ENCODE measurements around the gene CCKAR. TPM values are rescaled to one million over a fixed set of nuclear protein-coding genes. Genes with fewer than 3 reads are reported as not detected.

CCKAR gene
- polyA plus RNA-seq, 1 donor (not counting 4 experiments of a cell fraction or from before 2014, with no cell fraction given), result not detected

- TF ChIP-seq, protein P1, sequence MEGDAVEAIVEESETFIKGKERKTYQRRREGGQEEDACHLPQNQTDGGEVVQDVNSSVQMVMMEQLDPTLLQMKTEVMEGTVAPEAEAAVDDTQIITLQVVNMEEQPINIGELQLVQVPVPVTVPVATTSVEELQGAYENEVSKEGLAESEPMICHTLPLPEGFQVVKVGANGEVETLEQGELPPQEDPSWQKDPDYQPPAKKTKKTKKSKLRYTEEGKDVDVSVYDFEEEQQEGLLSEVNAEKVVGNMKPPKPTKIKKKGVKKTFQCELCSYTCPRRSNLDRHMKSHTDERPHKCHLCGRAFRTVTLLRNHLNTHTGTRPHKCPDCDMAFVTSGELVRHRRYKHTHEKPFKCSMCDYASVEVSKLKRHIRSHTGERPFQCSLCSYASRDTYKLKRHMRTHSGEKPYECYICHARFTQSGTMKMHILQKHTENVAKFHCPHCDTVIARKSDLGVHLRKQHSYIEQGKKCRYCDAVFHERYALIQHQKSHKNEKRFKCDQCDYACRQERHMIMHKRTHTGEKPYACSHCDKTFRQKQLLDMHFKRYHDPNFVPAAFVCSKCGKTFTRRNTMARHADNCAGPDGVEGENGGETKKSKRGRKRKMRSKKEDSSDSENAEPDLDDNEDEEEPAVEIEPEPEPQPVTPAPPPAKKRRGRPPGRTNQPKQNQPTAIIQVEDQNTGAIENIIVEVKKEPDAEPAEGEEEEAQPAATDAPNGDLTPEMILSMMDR (optimal IDR thresholded peaks at IDR 0.05 in 1 of 3, IDR thresholded peaks at IDR 0.05 in 1 of 3, conservative IDR thresholded peaks at IDR 0.05 in 1 of 3; ENCODE audit: extremely low read depth in 1 of 3, insufficient read depth in 2 of 3, low read length in 3 of 3), result no peak
- TF ChIP-seq EZH2 (IDR thresholded peaks at IDR 0.05; ENCODE audit: low read length), result no peak
- Histone ChIP-seq H4K20me1 (ENCODE audit: control insufficient read depth, extremely low read depth, insufficient read depth, low read length) (no peaks in the 10 kb centered on the region), H3K79me2 (ENCODE audit: control insufficient read depth, insufficient read depth, low read length) (no peaks in the 10 kb centered on the region), H3K9me1 (ENCODE audit: control insufficient read depth, extremely low read depth, insufficient read depth, low read length) (no peaks in the 10 kb centered on the region), H2AFZ (ENCODE audit: control insufficient read depth, low read length) (no peak overlapping the region), H3K36me3 (ENCODE audit: control insufficient read depth in 2 of 2, extremely low read depth in 1 of 2, insufficient read depth in 2 of 2, low read length in 2 of 2) (no peaks in the 10 kb centered on the region), H3K27me3 (ENCODE audit: control insufficient read depth, extremely low read depth, insufficient read depth, low read length) (no peaks in the 10 kb centered on the region), H3K4me3 (ENCODE audit: control insufficient read depth in 2 of 3, extremely low read depth in 1 of 3, insufficient read depth in 2 of 3, low read depth in 1 of 3, low read length in 3 of 3) (no peak overlapping the region), H3K9ac (ENCODE audit: control insufficient read depth, extremely low read depth, insufficient read depth, low read length) (no peak overlapping the region), H3K4me1 (ENCODE audit: control insufficient read depth, extremely low read depth, insufficient read depth, low read length) (no peaks in the 10 kb centered on the region), H3K4me2 (ENCODE audit: control insufficient read depth, extremely low read depth, insufficient read depth, low read depth, low read length) (no peak overlapping the region), H3K27ac (ENCODE audit: control insufficient read depth, insufficient read depth, low read length) (no peak overlapping the region), H3K9me3 (ENCODE audit: control insufficient read depth, low read depth, low read length) (peaks cover 3% of the 10 kb centered on the region)
- DNase-seq (ENCODE audit: low read depth, low spot score) (no peak), FAIRE-seq (no peak)
- dilution Hi-C loops (cut with MboI; ENCODE audit: extremely low pct_ligation_motif_present, low sequenced_read_pairs), result no loop called here
These were observed 39.2 kb upstream of the CCKAR start for GRCh38 chr4:26529479-26529878.

DNA sequence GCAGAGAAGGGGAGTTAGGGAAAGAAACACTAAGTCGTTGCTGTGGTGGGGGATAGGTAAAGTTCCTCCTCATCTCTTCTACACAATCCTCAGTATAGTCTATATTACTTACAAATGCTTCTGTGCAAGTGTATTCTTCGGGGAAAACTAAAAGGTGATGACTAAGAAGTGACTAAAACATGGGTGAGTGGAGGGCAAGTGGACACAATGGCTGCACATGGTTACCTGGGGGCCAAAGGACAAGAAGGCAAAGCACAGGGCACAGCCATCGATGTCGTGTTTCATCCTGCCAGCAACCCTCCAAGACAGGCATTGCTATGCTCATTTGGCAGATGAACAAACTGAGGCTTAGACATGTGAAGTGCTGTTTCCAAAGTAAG is 35.5 kb upstream of the CCKAR start:
- FAIRE-seq (no peak), DNase-seq (ENCODE audit: low read depth, low spot score) (no peak)
- H3K9me3 ChIP-seq (ENCODE audit: control insufficient read depth, low read depth, low read length), result peaks cover 3% of the 10 kb centered on the region
- no peaks in the 10 kb centered on the region for H3K9me1 ChIP-seq (ENCODE audit: control insufficient read depth, extremely low read depth, insufficient read depth, low read length)
- H3K36me3 ChIP-seq (ENCODE audit: control insufficient read depth in 2 of 2, extremely low read depth in 1 of 2, insufficient read depth in 2 of 2, low read length in 2 of 2), result no peaks in the 10 kb centered on the region
- no peak overlapping the region for H2AFZ ChIP-seq (ENCODE audit: control insufficient read depth, low read length)
- H3K9ac ChIP-seq (ENCODE audit: control insufficient read depth, extremely low read depth, insufficient read depth, low read length), result no peak overlapping the region
- no peak overlapping the region for H3K4me3 ChIP-seq (ENCODE audit: control insufficient read depth in 2 of 3, extremely low read depth in 1 of 3, insufficient read depth in 2 of 3, low read depth in 1 of 3, low read length in 3 of 3)
- peaks cover 5% of the 10 kb centered on the region for H3K4me1 ChIP-seq (ENCODE audit: control insufficient read depth, extremely low read depth, insufficient read depth, low read length)
- no peak overlapping the region for H3K4me2 ChIP-seq (ENCODE audit: control insufficient read depth, extremely low read depth, insufficient read depth, low read depth, low read length)
- TF ChIP-seq, protein P1 (optimal IDR thresholded peaks at IDR 0.05 in 1 of 3, IDR thresholded peaks at IDR 0.05 in 1 of 3, conservative IDR thresholded peaks at IDR 0.05 in 1 of 3; ENCODE audit: extremely low read depth in 1 of 3, insufficient read depth in 2 of 3, low read length in 3 of 3), result no peak
- no peak for TF ChIP-seq EZH2 (IDR thresholded peaks at IDR 0.05; ENCODE audit: low read length)
- dilution Hi-C loops (cut with MboI; ENCODE audit: extremely low pct_ligation_motif_present, low sequenced_read_pairs), result no loop called here
- no peaks in the 10 kb centered on the region for H3K27me3 ChIP-seq (ENCODE audit: control insufficient read depth, extremely low read depth, insufficient read depth, low read length)
- H3K27ac ChIP-seq (ENCODE audit: control insufficient read depth, insufficient read depth, low read length), result no peak overlapping the region
- H3K79me2 ChIP-seq (ENCODE audit: control insufficient read depth, insufficient read depth, low read length), result no peaks in the 10 kb centered on the region
- no peaks in the 10 kb centered on the region for H4K20me1 ChIP-seq (ENCODE audit: control insufficient read depth, extremely low read depth, insufficient read depth, low read length)
